RWPE1 (cell line): Measurements from ENCODE around the gene GNLY.
A peak's percentile ranks its signal among the peaks of the same experiment; 100 is the strongest.

Experiments
- CTCF ChIA-PET: fragments of 350-600 bp; sonication (Branson Sonifier 250); formaldehyde crosslinking; extraction: SDS; loops from one replicate; lab custom pipeline; 2021; lab: Yijun Ruan, JAX
- POLR2A ChIA-PET: fragments of 400-600 bp; formaldehyde crosslinking; extraction: SDS; loops from one replicate; lab custom pipeline; 2020; ENCODE audit warnings: antibody characterized with exemption; ENCODE audit not compliant: low non-redundant PET; lab: Yijun Ruan, JAX
- DNase-seq: peaks from one replicate; pipeline ENCODE4 v3.0.0; 2012; ENCODE audit warnings: low spot score
- H3K27ac ChIP-seq: fragments of 450-650 bp; 2 replicates; pipeline ENCODE4 v1.5.1; 2017
- TF ChIP-seq, protein P1 (sequence below): fragments of 450-650 bp; conservative IDR thresholded peaks from 2 replicates; pipeline ENCODE4 v1.5.1; 2017; ENCODE audit warnings: low read depth, mild to moderate bottlenecking

GNLY gene

DNA sequence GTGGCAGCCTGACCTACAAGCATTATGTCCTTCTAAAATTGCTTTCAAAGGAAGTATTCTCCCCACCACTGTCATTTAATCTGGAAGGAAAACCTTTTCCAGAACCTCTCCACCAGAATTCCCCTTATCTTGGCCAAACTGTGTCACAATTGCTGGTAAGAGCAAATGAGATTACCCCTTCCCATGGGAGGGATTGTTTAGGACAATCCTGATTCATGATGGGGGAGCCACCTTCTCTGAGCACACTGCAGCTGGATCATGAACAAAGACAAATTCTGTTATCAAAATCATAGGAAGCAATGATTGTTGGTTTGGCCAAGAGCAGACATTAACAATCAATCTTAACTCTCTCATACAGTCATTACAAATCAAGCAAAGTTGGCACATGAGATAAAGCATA is 41.5 kb downstream of the GNLY start:
- DNase-seq, result no peak
- no peak overlapping the region for H3K27ac ChIP-seq
- ChIA-PET CTCF (no interaction called here), POLR2A (no interaction called here)
- TF ChIP-seq, protein P1, sequence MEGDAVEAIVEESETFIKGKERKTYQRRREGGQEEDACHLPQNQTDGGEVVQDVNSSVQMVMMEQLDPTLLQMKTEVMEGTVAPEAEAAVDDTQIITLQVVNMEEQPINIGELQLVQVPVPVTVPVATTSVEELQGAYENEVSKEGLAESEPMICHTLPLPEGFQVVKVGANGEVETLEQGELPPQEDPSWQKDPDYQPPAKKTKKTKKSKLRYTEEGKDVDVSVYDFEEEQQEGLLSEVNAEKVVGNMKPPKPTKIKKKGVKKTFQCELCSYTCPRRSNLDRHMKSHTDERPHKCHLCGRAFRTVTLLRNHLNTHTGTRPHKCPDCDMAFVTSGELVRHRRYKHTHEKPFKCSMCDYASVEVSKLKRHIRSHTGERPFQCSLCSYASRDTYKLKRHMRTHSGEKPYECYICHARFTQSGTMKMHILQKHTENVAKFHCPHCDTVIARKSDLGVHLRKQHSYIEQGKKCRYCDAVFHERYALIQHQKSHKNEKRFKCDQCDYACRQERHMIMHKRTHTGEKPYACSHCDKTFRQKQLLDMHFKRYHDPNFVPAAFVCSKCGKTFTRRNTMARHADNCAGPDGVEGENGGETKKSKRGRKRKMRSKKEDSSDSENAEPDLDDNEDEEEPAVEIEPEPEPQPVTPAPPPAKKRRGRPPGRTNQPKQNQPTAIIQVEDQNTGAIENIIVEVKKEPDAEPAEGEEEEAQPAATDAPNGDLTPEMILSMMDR, result no peak

DNA sequence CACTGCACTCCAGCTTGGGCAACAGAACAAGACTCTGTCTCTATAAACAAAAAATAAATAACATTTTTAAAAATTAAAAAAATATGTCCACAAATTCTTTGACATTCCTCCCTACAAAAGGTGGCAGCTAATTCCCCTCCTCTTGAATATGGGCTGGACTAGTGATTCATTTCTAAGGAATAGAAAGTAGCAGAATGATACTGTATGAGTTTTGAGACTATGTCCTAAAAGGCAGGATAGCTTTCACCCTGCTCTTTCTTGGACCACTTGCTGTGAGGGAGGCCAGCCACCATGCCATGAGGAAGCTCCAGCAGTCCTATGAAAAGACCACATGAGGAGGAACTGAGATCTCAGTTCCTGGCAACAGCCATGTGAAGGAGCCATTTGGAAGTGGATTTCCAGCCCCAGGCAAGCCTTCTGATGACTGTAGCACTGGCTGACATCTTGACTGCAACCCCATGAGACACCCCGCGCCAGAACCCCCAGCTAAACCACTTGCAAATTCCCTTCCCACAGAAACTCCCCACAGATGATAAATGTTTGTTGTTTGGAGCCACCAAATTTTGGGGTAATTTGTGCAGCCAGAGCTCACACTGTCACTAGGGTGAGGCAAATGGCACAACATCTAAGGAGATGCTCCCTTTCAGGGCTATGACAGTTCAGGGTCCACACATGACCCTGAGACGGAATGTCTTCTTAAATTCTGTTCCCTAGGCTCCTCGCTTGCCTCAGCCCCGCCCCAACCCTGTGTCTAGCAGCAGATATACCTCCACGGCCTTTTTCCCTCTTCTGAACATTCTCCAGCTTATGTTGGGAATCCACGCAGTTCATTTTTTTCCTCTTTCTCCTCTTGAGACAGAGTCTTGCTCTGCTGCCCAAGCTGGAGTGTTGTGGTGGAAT is 42.5 kb downstream of the GNLY start:
- TF ChIP-seq, protein P1, result no peak
- POLR2A ChIA-PET, result no interaction called here
- peak overlapping the region; percentile 40 for H3K27ac ChIP-seq

DNA sequence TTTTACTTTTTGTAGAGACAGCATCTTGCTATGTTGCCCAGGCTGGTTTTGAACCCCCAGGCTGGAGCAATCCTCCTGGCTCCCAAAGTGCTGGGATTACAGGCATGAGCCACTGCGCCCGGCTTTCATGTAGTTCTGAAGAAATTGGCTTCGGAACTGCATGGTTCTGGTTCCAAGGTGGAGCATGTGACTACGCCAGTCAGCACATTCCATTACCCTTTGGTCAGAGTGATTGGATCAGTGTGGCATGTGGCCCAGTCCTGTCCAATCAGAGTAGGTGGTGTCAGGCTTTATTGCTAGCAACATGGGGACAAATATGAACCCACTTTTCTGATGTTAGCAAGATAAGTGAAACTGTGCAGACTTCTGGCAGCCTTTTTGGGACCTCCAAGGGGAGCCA is 43.3 kb downstream of the GNLY start:
- peak overlapping the region; percentile 40 for H3K27ac ChIP-seq
- peak; percentile 63 for DNase-seq
- ChIA-PET POLR2A (no interaction called here), CTCF (no interaction called here)
- TF ChIP-seq, protein P1, result no peak

More for the DNA sequence above, 42.5 kb downstream of the GNLY start:
- CTCF ChIA-PET, result no interaction called here
- no peak for DNase-seq

DNA sequence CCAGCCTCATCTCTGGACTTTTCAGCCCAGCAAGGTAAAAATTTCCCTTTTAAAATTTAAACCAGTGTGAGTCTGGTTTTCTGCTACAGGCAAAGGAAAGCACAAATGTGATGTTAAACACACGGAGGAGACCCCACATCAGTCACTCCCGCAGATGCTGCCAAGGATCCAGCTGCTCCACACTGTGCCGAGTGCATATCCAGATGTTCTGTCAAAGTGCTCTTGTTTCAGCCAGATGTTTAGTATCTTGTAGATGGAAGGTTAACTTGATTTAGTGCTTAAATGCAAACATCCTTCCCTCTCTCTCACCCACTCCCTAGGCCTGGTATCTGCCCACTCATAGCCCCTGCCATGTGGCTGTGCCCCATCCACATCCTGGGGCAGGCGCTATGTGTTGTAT is 43.8 kb downstream of the GNLY start:
- H3K27ac ChIP-seq, result peak overlapping the region; percentile 40
- POLR2A ChIA-PET, result no interaction called here
- no peak for DNase-seq
- TF ChIP-seq, protein P1, result no peak
- CTCF ChIA-PET, result interaction anchor here (0.5 kb wide), 1 partner anchor 717 kb away, joined by 8 read pairs; no protein-coding TSS in a partner anchor

DNA sequence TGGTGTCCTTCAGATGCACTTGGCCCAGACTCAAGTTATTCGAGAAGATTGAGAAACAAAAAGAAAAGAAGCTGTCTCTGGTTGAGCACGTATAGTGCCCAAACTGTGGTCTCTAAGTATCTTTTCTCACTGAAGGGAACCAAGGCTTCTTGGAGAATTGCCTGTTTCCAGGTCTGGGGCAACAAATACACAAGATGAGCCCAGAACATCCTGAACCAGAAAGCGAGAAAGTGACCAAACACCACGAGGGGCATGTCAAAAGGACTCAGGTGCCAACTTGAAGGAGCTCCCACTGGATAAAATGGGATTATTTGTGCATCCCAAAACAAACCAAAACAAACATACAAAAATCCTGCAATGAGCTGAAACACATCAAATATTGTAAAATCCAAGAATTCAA is 46.0 kb downstream of the GNLY start:
- TF ChIP-seq, protein P1, result no peak
- H3K27ac ChIP-seq, result no peak overlapping the region
- CTCF ChIA-PET, result interaction anchor here (0.7 to 4.8 kb wide), 3 partner anchors 9 to 288 kb away, joined by 3 to 33 read pairs (median 4); no protein-coding TSS in a partner anchor
- POLR2A ChIA-PET, result no interaction called here
- no peak for DNase-seq

DNA sequence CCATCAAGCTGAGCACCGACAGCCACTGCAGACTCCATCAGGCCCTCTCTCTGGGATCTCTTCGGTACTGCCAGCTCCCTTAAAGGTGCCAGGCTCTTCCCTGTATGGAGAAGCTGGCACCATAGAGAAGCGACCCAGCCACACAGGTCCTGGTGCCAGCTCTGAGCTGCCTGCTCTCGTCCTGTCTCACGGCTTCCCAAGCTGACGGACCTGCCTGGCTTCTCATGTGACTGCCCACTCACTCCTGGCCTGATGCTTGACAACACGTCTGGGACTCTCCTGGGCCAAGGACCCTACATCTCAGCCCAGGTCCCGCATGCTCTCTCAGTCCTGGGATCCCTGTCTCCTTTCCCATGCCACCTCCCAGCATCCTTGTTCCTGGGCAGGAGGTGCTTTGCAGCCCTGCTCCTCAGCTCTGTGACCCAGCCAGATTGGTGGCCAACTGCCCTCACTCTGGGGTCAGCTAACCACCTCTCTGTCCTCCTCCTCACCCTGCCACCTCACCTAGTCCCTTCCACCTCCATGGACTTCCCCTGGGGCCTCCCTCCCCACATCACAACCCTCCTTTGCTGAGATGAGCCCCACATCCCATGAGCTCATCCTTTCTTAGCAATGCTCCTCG is 47.2 kb downstream of the GNLY start:
- TF ChIP-seq, protein P1, result no peak
- peak overlapping the region; percentile 96 for H3K27ac ChIP-seq
- DNase-seq, result no peak
- CTCF ChIA-PET, result interaction anchor here (0.5 to 4.8 kb wide), 6 partner anchors 8 to 286 kb away, joined by 3 to 33 read pairs (median 4); no protein-coding TSS in a partner anchor
- POLR2A ChIA-PET, result interaction anchor here (1.0 kb wide), 1 partner anchor 30 kb away, joined by 3 read pairs; no protein-coding TSS in a partner anchor
